Kidney (tissue), 14 donors: ENCODE data around the gene GINS2. TPM values are rescaled to one million over a fixed set of nuclear protein-coding genes. Genes with fewer than 3 reads are reported as not detected.
A peak's percentile ranks its signal among the peaks of the same experiment; 100 is the strongest.

Experiments
- DNase-seq, 5 donors: peaks; one replicate each; pipeline ENCODE4 v3.0.0-alpha.2; 2013 to 2020
- FAIRE-seq: peaks from 2 replicates; lab custom pipeline; 2012; peaks lifted over from hg19 to GRCh38; lab: Jason Lieb, UNC
- H3K27ac ChIP-seq, 2 donors: one replicate each; pipeline ENCODE4 v1.7.0; 2013; ENCODE audit warnings: low read depth in 2 of 2, low read length in 2 of 2, inconsistent platforms in 1 of 2
- H3K27me3 ChIP-seq: one replicate; pipeline ENCODE4 v1.7.1; 2013; ENCODE audit warnings: low read length, inconsistent platforms; ENCODE audit not compliant: control insufficient read depth, insufficient read depth
- H3K36me3 ChIP-seq, 3 donors: one replicate each; pipeline versions ENCODE4 v1.7.0 to v1.7.1; 2013; ENCODE audit warnings: low read length in 3 of 3, control low read depth in 1 of 3, inconsistent platforms in 1 of 3; ENCODE audit not compliant: insufficient read depth in 3 of 3, control insufficient read depth in 2 of 3
- H3K4me1 ChIP-seq, 3 donors: one replicate each; pipeline versions ENCODE4 v1.7.0 to v1.7.1; 2013; ENCODE audit warnings: low read length in 3 of 3, inconsistent platforms in 1 of 3, low read depth in 1 of 3; ENCODE audit not compliant: control insufficient read depth in 2 of 3, insufficient read depth in 2 of 3
- H3K4me3 ChIP-seq, 3 donors: one replicate each; pipeline versions ENCODE4 v1.7.0 to v1.8.1; 2013; ENCODE audit warnings: low read length in 3 of 3, control low read depth in 1 of 3, inconsistent platforms in 1 of 3
- H3K9ac ChIP-seq, 3 donors: one replicate each; pipeline versions ENCODE4 v1.7.0 to v1.7.1; 2013; ENCODE audit warnings: low read length in 3 of 3, control low read depth in 1 of 3, inconsistent platforms in 1 of 3
- H3K9me3 ChIP-seq, 3 donors: one replicate each; pipeline versions ENCODE4 v1.7.0 to v1.7.1; 2013; ENCODE audit warnings: low read length in 3 of 3, control low read depth in 1 of 3, inconsistent platforms in 1 of 3; ENCODE audit not compliant: control insufficient read depth in 2 of 3, insufficient read depth in 1 of 3
- intact Hi-C: fragments of 100-400 bp; cut with DNase I; formaldehyde crosslinking; loops from one replicate; pipeline ENCODE4 v1.11.1; 2022
- polyA plus RNA-seq: library from polyadenylated mRNA; stranded (reverse); fragments of 350-450 nt; fragmentation: Illumina TruSeq; extraction: RNeasy Lipid Tissue Mini Kit (QIAGEN cat#74804); gene quantifications from one replicate; pipeline ENCODE4 v1.2.3, GENCODE V29; 2014; ENCODE audit warnings: low read depth, low replicate concordance; ENCODE audit not compliant: insufficient read depth
- total RNA-seq: library from RNA; stranded (reverse); fragmentation: NEBNext Ultra II Directional; extraction: Animal tissue kit (Norgen Biotek cat#: 25700); gene quantifications from one replicate; pipeline ENCODE4 v1.2.1, GENCODE V29; 2021
- TF ChIP-seq, protein P1 (sequence below): IDR thresholded peaks from 3 replicates; pipeline ENCODE4 v1.5.1; 2012; ENCODE audit warnings: mild to moderate bottlenecking, moderate library complexity, borderline replicate concordance; ENCODE audit not compliant: insufficient read depth; ENCODE audit errors: extremely low read depth
- donor health status: control.
- donor health status: control.
- donor health status: control.
- donor health status: control.
- donor health status: control.
- donor health status: DM: yes; HTN: yes; CAD: no.
- donor health status: Normal renal cell carcinoma (clear cell type).

GINS2 gene
- total and polyA plus RNA-seq, 2 donors from 2014 or later, result 0.88 to 0.97 TPM

DNA sequence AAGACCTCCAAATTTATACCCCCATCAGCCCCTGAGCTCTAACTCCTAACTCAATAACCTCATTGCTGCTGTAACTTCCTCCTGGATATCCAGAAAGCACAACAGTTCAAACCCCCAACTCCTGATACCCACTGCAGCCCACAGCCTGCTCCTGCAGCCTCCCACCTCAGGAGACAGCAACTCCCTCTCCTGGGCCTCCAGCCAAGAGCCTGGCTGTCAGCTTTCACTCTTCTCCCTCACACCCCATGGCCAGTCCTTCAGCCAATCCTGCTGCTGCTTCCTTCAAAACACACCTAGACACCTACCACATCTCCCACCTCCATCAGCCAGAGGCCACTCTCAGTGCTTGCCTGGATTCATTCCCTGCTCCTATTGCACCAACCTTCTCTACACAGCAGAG lies 5.4 kb downstream of the GINS2 start:
- H3K27me3 ChIP-seq, result no peaks in the 10 kb centered on the region
- peak in 1 of 5 donors; percentile 39 for DNase-seq
- H3K4me3 ChIP-seq, result no peak overlapping the region
- intact Hi-C loops, result no loop called here
- peaks cover 0 to 2% (median 0%) of the 10 kb centered on the region in 3 donors for H3K36me3 ChIP-seq
- H3K9ac ChIP-seq, result no peak overlapping the region
- H3K27ac ChIP-seq, result no peak overlapping the region
- H3K4me1 ChIP-seq, result peaks cover 0 to 7% (median 5%) of the 10 kb centered on the region in 3 donors
- TF ChIP-seq, protein P1, sequence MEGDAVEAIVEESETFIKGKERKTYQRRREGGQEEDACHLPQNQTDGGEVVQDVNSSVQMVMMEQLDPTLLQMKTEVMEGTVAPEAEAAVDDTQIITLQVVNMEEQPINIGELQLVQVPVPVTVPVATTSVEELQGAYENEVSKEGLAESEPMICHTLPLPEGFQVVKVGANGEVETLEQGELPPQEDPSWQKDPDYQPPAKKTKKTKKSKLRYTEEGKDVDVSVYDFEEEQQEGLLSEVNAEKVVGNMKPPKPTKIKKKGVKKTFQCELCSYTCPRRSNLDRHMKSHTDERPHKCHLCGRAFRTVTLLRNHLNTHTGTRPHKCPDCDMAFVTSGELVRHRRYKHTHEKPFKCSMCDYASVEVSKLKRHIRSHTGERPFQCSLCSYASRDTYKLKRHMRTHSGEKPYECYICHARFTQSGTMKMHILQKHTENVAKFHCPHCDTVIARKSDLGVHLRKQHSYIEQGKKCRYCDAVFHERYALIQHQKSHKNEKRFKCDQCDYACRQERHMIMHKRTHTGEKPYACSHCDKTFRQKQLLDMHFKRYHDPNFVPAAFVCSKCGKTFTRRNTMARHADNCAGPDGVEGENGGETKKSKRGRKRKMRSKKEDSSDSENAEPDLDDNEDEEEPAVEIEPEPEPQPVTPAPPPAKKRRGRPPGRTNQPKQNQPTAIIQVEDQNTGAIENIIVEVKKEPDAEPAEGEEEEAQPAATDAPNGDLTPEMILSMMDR, result no peak
- H3K9me3 ChIP-seq, result no peaks in the 10 kb centered on the region
- FAIRE-seq, result no peak

DNA sequence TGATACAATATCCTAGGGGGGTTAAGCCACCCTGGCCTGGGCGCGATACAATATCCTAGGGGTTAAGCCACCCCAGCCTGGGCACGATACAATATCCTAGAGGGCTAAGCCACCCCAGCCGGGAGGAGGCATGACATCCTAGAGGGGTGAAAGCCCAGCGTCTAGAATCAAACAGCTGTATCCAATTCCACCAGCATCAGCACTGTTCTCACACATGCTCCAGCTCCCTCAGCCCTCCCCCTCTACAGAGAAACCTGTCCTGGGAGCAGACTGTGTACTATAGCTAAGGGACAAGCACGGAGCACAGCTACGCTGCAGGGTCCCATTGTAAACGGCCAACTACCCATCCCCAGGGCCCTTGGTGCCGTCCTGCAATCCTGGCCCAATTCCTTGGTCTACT lies 6.2 kb downstream of the GINS2 start:
- Histone ChIP-seq H3K9ac (no peak overlapping the region), H3K9me3 (no peaks in the 10 kb centered on the region), H3K36me3 (peaks cover 0 to 2% (median 0%) of the 10 kb centered on the region in 3 donors), H3K4me1 (peaks cover 0 to 7% (median 6%) of the 10 kb centered on the region in 3 donors), H3K4me3 (no peak overlapping the region), H3K27ac (no peak overlapping the region), H3K27me3 (no peaks in the 10 kb centered on the region)
- TF ChIP-seq, protein P1, result no peak
- intact Hi-C loops, result no loop called here
- DNase-seq (peak in 2 of 5 donors; percentile 24 to 47), FAIRE-seq (no peak)

DNA sequence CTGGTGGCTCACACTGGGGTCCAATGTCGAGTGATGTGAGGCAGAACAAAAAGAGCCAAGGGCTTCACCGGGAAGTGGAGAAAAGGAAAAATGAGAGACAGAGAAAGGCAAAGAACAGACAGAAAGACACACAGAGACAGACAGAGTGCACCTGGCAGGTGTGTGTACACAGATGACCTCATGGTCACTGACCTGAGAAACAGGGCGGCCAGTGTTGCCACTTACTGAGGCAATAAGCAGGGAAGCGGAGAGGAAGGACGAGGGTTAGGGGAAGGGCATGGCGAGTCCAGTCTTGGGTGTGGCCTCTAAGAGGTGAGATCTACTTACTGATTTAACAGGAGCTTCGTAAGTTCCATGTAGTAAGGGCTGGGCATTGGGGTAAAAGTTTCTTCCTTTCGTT lies 7.5 kb downstream of the GINS2 start:
- Histone ChIP-seq H3K9ac (no peak overlapping the region), H3K27ac (no peak overlapping the region), H3K4me3 (no peak overlapping the region), H3K4me1 (peaks cover 0 to 7% (median 6%) of the 10 kb centered on the region in 3 donors), H3K27me3 (no peaks in the 10 kb centered on the region), H3K36me3 (peaks cover 0 to 5% (median 0%) of the 10 kb centered on the region in 3 donors), H3K9me3 (no peaks in the 10 kb centered on the region)
- intact Hi-C loops, result no loop called here
- TF ChIP-seq, protein P1, result no peak
- FAIRE-seq (no peak), DNase-seq (peak in 1 of 5 donors; percentile 76)
